Measurements from ENCODE around the gene PEMT.

PEMT gene

DNA sequence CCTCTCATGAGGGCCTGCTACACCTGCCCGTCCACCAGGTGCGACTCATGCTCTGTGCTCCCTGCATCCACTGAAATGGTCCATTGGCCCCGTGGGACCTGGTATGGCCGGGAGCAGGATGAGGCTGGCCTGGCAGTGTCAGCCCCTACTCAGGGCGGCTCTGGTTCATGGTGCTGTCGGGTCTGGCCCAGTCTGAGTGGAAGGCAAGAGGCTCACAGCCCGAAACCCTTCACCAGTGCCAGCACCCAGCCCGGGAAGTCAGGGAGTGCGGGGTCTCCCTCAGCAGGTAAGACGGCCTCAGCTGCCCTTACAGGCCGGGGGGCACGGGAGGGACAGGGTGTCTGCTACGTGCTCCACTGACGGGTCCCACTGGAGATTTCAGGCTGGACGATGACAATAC lies 54.8 kb downstream of the PEMT start:
- DNase-seq (ENCODE audit: low read depth in 4 of 4, low spot score in 1 of 4): no peak

DNA sequence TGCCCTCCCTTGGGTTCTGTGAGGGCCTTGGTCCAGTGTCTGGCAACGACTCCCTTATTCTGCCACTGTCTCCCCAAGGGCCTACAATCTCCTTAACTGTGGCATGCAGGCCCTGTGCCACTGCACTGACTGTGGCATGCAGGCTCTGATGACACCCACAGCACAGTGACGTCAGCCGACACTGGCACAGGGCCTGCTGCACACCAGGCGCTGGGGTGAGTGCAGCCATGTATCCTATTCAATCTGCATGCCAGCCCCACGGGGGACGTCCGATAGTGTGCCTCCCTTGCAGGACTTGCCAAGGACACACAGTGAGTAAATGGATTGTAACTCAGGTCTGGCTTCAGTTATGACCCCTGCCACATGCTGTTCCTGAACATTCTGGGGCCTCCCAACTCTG lies 55.6 kb downstream of the PEMT start:
- no peak for DNase-seq (ENCODE audit: low read depth in 4 of 4, low spot score in 1 of 4)

DNA sequence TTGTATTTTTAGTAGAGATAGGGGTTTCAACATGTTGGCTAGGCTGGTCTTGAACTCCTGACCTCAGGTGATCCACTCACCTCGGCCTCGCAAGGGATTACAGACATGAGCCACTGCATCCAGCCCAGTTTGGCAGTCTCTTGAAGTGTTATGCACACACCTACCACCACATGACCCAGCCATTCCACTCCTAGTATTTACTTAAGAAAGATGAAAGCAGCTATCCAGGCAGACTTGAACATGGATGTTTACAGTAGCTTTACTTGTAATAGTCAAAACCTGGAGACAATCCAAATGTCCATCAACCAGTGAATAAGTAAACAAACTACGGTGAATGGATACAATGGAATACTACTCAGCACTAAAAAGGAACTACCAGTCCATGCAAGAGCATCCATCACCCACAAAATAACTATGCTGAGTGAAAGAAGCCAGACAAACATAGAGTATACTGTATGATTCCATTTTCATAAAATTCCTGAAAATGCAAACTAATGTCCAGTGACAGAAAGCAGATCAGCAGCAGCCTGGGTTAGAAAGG lies 57.5 kb downstream of the PEMT start:
- DNase-seq (ENCODE audit: low read depth in 4 of 4, low spot score in 1 of 4): no peak

DNA sequence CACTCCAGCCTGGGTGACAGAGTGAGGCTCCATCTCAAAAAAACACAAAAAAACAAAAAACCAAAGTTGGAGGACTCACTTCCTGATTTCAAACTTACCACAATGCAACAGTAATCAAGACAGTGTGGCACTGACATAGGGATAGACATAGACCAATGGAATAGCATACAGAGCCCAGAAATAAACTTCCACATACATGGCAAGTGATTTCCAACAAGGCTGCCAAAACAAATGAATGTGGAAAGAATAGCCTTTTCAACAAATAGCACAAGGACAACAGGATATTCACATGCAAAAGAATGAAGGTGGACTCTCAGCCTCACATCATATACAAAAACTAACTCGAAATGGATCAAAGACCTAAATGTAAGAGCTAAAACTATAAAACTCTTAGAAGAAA lies 58.5 kb downstream of the PEMT start:
- DNase-seq (ENCODE audit: low read depth in 4 of 4, low spot score in 1 of 4): no peak

DNA sequence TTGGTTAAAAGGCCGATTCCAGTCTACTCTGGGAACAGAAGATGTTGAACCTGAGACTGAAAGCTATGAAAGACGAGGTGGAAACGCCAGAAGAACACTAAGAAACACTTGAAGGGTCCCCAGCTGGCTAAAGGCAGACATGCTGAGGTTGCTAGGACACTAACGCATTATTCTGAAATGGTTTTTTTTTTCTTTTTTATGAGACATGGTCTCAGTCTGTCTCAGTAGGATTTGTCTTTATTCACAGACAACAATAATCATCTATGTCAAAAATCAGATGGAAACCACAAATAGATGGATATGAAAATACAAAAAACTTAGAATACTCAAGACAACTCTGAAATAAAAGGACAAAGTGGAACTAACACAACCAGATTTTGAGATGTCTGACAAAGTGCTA lies 60.4 kb downstream of the PEMT start:
- no peak for DNase-seq (ENCODE audit: low read depth in 4 of 4, low spot score in 1 of 4)

DNA sequence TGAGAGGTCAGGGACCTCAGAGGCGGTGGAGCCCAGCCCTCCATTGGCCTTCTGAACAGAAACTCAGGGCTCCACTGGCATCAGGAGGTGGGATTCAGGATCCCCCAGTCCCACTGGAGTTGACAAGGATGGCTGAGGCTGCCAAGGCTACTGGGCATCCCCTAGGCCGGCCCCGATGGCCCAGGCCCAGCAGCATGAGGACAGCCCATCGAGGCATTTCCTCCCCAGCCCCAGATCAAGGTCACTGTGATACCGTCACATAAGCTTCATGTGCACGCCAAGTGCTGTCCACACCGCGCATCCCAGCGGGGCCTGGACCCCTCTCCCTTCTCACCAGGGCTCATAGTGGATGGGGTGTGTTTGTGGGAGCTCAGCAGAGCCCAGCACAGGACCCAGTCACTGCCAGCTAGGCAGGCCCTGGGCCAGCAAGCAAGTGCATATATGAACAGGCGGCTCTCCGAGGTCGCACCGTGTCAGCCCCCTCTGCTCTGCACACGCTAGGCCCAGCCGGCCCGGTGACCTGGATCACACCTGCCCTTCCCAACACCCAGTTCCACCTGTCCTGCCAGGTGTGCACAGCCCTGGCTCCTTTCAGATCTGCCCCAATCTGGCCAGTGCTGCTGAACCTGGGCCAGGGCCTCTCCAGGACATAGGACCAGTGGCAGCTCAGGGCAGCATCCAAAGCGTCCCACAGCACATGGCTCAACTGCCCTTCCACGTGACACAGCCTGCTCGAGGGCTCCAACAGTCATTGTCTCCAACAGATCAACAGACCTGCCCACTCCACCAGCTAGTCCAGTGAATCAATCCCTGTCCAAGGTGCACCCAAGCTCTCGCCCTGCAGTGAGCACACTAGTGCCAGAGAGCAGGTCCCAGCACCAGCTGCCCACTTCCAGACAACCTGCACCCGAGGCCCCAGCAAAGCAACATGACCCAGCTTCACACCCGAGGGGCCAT lies 62.5 kb downstream of the PEMT start:
- DNase-seq (ENCODE audit: low read depth in 4 of 4, low spot score in 1 of 4): no peak

DNA sequence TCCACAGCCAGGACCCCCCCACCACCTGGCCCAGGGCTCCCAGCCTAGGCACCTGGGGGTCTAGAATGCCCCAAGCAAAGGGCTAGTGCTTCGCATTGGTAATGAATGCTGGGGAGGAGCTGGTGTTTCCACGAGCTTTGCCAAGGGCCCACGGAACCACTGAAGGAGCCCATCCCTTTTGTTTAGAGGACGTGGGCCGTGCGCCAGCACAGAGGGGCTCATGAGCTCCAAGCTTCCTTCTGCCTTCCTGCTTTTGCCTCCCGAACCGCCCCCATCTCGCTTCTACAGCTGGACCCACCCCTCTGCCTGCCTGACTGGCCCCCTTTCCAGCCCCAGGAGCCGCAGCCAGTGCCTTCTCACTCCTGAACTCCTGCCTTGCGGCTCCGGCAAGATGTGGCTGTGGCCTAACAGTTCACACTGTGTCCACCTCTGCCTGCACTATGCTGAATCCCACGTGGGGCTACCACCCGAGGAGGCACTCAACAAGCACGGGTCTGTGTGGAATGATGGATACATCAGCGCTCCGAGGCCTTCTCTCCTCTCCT lies 63.5 kb downstream of the PEMT start:
- DNase-seq (ENCODE audit: low read depth in 4 of 4, low spot score in 1 of 4): no peak

DNA sequence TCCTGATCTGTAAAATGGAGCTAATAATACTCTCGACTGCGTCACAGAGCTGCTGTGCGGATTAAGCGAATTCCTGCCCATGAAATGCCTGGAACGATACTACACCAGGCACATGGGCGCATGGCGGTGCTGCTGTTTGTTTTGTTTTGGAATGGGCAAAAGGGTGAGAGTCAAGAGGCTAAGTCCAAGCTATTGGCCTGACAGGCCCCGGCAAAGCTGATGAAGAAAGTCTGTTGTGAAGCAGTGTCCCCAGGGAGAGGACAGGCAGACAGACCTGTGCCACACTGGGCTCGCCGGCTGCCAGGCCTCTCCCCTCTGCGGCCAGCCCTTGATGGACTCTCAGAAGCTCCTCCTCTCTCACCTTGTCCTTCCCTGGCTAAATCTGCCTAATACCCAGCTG lies 64.0 kb downstream of the PEMT start:
- no peak for DNase-seq (ENCODE audit: low read depth in 4 of 4, low spot score in 1 of 4)

DNA sequence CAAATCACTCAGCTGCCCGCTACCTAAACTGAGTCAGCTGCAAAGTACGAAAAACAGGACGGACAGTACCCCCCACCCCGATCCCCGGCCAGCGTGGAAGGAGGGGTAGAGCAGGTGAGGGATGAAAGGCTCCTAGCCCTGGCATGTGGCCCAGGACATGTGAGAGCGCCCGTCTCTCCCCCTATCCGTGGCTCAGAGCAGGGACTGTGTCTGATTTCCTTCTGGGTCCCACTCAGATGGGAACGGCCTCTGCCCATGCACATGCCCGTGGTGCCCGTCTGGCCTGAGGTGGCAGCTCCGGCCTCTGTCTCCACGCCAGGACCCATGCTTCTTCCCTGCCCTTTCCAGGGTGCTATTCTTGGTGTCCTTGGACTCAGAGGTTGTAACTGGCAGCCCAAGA lies 65.1 kb downstream of the PEMT start:
- no peak for DNase-seq (ENCODE audit: low read depth in 4 of 4, low spot score in 1 of 4)

DNA sequence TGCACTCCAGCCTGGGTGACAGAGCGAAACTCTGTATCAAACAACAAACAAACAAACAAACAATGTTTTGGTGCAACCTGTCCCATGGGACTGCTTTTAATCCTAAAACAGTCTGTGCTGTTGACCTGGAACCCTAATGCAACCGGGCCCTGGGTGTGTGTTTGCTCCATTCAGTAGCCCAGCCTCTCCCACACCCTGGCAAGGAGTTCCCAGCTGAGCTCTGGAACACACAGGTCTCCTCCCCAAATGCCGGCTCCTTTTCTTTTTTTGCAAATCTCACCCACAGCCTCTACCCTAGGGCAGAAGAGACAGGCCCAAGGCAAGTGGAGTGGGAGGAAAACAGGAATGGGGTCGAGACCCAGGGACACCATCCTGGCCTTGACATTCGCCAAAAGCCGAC lies 65.6 kb downstream of the PEMT start:
- DNase-seq (ENCODE audit: low read depth in 4 of 4, low spot score in 1 of 4): no peak

DNA sequence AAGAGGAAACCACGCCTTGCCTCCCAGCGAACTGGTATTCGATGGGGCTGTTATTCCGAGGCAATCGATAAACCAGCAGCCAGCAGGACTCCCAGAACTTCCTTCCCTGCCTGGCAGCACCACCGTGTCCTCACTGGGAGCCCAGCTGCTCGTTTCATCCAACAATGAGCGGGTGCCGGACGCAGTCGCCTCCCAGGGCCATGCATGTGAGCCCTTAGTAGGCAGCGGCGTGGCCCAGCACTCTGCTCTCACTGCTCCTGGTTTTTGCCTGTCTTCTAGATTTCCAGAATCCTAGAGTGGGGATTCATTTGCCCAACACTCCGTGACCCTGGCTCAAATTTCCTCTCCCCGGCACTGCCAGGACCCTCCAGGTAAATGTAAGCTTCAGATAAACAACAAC lies 66.2 kb downstream of the PEMT start:
- no peak for DNase-seq (ENCODE audit: low read depth in 4 of 4, low spot score in 1 of 4)

DNA sequence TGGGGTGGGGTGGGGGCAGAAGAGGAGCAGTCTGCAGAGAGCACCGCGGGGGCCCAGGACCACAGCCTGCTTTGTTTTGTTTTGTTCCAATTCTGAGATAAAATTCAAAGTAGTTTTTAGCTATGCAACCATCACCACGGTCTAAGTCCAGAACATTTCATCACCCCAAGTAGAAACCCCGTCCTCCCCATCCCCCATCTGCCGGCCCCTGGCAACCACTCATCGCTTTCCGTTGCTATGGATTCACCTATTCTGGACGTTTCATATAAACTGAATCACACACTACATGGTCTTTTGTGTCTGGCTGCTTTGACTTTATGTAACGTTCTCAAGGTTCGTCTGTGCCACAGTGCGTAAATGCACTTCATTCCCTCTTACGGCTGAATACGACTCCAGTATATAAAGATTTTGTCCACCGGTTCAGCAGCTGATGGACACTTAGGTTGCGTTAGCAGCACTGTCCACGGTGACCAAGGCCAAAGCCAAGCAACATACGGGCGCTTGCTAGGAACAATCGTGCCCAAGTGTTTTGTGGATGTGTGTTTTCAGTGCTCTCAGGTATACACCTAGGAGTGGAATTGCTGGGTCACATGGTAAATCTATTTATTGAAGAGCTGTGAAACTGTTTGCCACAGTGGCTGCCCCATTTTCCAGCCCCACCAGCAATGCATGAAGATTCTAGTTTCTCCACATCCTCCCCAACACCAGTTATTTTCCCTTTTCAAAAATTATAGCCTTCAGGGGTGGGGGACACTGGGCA lies 67.6 kb downstream of the PEMT start:
- no peak for DNase-seq (ENCODE audit: low read depth in 4 of 4, low spot score in 1 of 4)

DNA sequence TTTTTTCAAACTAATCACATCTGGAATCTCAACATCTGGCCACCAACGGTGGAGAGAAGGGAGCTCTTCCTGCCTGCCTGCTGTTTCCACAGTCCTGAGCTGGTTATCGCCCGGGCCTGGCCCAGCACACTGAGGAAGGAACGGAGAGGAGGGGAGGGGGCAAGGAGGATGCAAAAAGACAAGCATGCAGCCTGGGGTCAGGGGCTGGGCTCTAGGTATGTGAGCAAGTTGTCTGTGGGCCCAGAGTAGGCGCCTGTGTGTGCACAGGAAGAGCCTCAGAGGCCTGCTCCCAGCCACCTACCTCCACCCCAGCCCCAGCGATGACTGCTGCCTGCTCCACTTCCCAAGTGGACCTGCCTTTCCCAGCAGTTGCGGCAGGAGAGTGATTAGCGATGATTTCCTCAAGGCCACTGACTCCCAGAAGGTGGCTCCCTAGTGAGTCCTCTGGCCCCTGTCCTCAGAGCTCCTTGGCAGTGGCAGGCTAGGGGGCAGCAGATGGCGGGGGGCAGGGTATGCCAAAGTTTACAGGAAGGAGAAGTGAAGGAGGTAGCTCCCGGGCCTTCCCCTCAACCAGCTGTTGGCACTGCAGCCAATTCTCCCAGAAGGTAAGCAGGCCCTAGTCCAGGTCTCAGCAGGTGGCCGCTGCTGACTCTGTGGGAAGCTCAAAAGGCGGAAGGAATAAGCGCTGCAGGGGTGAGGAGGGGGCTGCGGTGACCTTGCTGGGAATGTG lies 68.3 kb downstream of the PEMT start:
- no peak for DNase-seq (ENCODE audit: low read depth in 4 of 4, low spot score in 1 of 4)

DNA sequence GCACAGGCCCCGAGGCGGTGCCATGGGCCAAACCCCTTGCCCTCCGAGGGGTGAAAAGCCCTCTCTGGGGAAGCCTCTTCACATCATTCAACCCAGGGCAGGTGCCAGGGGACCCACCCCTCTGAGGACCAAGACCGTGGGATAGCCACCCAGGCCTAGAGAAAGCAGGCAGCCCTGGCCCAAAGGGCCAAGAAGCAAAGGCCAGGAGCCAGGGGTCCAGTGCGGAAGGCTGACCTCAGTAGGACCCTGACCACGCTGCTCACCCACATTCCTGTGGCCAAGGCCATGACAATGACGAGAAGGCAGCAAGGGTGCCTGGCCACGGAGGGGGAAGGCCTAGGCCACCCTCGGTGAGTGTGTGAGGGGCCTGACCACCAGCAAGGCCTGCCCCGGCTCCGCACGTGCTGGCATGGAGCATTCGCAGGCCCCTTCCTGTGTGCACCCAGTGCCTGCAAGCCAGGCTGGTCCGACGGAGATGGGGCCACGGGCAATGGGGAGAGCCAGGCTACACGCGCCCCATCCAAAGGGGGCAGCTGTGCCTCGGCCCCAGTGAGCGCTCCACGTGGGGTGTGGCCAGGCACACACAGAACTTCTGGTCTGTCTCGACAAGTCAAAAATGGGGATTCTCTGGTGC lies 70.8 kb downstream of the PEMT start:
- no peak for DNase-seq (ENCODE audit: low read depth in 4 of 4, low spot score in 1 of 4)

DNA sequence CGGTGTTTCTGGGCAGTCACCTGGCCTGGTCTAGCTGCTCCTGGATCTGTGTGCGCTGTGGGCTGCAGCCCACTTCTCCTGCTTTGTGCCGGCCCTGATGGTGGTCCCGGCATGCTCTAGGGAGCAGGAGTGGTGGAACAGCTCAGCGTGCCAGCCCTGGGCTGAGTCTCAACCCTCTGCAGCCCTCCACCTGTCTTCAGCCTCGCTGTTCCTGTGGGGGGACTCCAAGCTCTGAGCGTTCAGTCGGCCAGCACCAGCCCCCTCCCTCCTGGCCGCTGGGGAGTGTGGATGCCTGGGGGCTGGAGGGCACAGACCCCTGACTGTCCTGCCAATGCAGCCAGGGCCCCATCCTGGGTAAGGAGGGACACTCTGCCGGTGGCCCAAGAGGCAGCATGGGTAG lies 71.6 kb downstream of the PEMT start:
- DNase-seq (ENCODE audit: low read depth in 4 of 4, low spot score in 1 of 4): no peak

DNA sequence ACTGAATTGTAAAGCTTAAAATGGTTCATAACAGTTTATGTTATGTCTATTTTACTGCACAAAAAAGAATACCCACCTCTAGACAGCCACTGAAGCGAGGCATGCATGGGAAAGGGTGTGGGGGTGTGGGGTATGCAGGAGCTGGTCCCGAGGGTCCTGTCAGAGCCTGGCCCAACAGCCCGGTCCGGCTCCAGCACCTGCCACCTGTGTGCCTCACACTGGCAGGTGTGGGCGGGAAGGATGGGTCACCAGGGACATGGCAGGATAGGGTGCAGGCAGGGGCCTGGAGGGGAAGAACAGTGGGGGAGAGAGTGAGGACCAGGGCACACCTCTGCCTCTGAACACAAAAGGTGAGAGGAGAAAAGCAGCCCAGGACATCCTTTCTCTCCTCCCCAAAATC lies 72.6 kb downstream of the PEMT start:
- no peak for DNase-seq (ENCODE audit: low read depth in 4 of 4, low spot score in 1 of 4)

DNA sequence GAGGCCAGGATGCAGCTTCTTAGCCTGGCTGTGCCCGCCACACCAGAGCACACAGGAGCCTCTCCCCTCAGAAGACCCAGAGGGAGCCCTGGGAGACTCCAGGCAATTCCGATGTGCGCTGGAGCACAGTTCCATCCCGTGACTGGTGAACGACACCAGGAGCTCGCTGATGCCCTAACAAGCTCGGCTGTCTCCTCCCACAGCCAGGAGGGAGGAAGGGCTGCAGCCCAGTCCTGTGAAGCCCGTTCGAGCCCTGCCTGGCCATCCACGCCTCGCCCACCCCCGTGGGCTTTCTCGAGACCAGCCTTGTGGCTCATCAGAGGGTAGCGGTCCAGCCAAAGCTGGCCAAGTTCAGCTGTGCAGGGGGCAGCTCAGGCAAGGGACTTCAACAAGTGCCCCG lies 73.5 kb downstream of the PEMT start:
- no peak for DNase-seq (ENCODE audit: low read depth in 4 of 4, low spot score in 1 of 4)

DNA sequence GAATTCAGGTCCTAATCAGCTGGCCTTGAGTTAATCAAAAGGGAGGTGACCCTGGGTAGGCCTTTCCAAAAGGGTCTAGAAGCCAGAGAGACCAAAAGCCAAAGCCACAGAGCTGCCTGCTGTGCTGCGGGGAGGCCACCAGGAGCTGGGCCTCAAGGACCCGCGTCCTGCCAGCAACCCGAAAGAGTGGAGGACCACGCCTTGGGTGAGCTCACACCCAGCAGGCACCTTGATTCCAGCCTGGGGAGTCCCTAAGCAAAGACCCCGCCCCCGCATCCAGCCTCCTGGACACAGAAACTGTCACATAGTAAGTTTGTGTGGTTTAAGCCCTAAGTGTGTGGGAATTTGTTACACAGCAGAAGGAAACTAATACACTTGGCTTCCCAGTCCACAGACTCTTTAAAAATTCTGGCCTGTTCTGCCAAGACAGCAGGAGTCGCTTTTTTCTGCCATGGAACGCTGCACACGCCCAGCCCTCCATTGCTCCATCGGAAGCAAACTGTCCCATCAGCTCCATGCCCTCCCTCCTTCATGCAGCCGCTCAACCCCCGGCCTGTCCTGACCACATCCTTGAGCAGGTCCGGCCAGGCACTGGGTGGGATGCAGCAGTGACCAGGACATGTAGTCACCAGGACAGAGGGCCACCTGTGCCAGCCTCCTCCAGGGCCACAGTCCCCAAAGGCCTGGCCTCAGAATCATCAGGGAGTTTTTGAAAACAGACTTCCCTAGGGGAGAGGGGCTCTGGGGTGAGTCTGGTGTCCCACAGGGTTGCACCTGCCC lies 74.4 kb downstream of the PEMT start:
- DNase-seq (ENCODE audit: low read depth in 4 of 4, low spot score in 1 of 4): no peak

DNA sequence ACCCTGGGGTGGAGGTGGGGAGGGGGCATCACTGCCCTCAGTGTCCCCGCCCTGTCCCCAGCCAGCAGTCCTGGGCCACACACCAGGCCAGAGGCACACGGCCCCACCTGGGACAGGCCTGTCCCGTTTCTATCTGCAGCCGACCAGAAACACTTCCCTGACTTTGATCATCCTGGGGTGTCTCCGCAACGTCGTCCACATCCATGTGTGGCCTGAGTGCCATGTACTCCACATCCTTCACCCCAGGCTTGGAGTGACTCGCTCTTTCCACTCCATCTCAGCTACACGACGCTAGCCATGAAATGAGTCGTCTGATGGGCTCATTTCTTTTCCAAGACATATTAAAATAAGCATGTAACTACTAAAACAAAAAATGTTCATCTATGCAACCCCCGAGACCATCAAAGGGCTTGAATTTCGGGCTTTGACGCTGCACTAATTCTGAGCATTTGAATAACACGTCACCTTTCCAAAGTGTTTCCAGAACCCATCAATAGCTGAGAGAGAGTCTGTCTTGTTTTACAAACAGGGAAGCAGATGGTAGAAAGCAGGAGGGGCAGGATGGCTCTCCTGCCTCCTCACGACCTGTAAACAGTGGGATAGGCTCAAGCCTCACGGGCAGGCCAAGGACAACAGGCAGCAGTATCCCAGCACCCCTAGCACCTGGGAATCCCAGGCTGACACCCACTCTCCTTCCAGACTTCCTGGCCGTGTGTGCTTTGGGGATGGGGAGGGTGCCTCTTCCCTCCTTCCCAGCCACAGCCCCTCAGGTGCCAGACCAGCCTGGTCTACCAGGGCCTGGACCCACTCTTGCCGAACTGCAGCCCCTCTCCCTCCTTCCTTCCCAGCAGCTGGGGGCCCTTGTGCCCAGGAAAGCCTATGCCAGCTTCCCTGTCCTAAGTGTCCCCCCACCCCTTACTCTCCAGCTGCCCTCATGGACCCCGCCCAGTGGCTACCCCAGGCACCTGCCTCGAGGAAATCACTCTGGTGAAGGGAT lies 75.3 kb downstream of the PEMT start:
- no peak for DNase-seq (ENCODE audit: low read depth in 4 of 4, low spot score in 1 of 4)
